ENCODE measurements around the gene SAMM50. TPM values are rescaled to one million over a fixed set of nuclear protein-coding genes. Genes with fewer than 3 reads are reported as not detected.

SAMM50 gene
- total and polyA plus RNA-seq, 2 donors (not counting 3 experiments of a cell fraction or from before 2014, with no cell fraction given) = 42.9 to 56.2 TPM

- Histone ChIP-seq H3K27ac (ENCODE audit: insufficient read depth, low read depth, low read length) (no peak overlapping the region), H3K4me2 (ENCODE audit: insufficient read depth, low read length) (no peak overlapping the region), H3K9me3 (replicated peaks; ENCODE audit: control insufficient read depth, insufficient read depth, low read length) (no peaks in the 10 kb centered on the region), H3K4me3 (replicated peaks in 1 of 3; ENCODE audit: insufficient read depth in 1 of 3, low read depth in 1 of 3, low read length in 3 of 3) (no peak overlapping the region), H3K27me3 (ENCODE audit: control insufficient read depth in 2 of 2, insufficient read depth in 2 of 2, low read length in 2 of 2) (no peaks in the 10 kb centered on the region), H3K9ac (replicated peaks; ENCODE audit: extremely low read depth, insufficient read depth, low read length) (no peak overlapping the region), H3K36me3 (ENCODE audit: control insufficient read depth in 2 of 2, extremely low read depth in 1 of 2, insufficient read depth in 2 of 2, low read length in 2 of 2) (peaks cover 4 to 66% of the 10 kb centered on the region in 2 experiments), H4K20me1 (replicated peaks; ENCODE audit: control insufficient read depth, extremely low read depth, insufficient read depth, low read length) (no peaks in the 10 kb centered on the region), H3K9me1 (replicated peaks; ENCODE audit: control insufficient read depth, extremely low read depth, insufficient read depth, low read length) (no peaks in the 10 kb centered on the region), H2AFZ (ENCODE audit: low read depth, low read length) (no peak overlapping the region), H3K79me2 (ENCODE audit: control insufficient read depth, insufficient read depth, low read length) (no peaks in the 10 kb centered on the region), H3K4me1 (ENCODE audit: control insufficient read depth, extremely low read depth, insufficient read depth, low read length) (no peaks in the 10 kb centered on the region)
- intact Hi-C loops (cut with micrococcal nuclease) (no loop called here), dilution Hi-C loops (cut with MboI; ENCODE audit: extremely low pct_ligation_motif_present, low sequenced_read_pairs) (no loop called here)
- FAIRE-seq (no peak), DNase-seq (ENCODE audit: low read depth, low spot score) (no peak)
- ChIA-PET POLR2A (no interaction called here), CTCF (interaction anchor here (0.6 to 0.8 kb wide), 2 partner anchors 12 to 18 kb away, joined by 3 read pairs; no protein-coding TSS in a partner anchor)
- no peak for TF ChIP-seq JUN (IDR thresholded peaks at IDR 0.05; ENCODE audit: borderline replicate concordance, insufficient read depth, insufficient read length, low read depth)
- TF ChIP-seq CTCF (IDR thresholded peaks at IDR 0.05; ENCODE audit: extremely low read depth in 1 of 2, insufficient read depth in 1 of 2, low read depth in 1 of 2, low read length in 2 of 2) = no peak
- TF ChIP-seq POLR2A (IDR thresholded peaks at IDR 0.05; ENCODE audit: low read depth, low read length) = no peak
- no peak for TF ChIP-seq FOS (IDR thresholded peaks at IDR 0.05; ENCODE audit: borderline replicate concordance, insufficient read depth, low read length)
- TF ChIP-seq EZH2 (IDR thresholded peaks at IDR 0.05; ENCODE audit: borderline replicate concordance, low read depth, low read length, severe bottlenecking) = no peak
- no peak for TF ChIP-seq MAX (IDR thresholded peaks at IDR 0.05; ENCODE audit: insufficient read depth, insufficient read length)
- no peak for TF ChIP-seq MYC (IDR thresholded peaks at IDR 0.05; ENCODE audit: low read depth, low read length)
- TF ChIP-seq POLR2AphosphoS5 (IDR thresholded peaks at IDR 0.05; ENCODE audit: insufficient read depth, low read depth, low read length) = no peak
- no peak for TF ChIP-seq GATA2 (IDR thresholded peaks at IDR 0.05; ENCODE audit: insufficient read depth, insufficient read length, low read depth, low read length)
- no TSS peak for BruUV-seq (replicated peaks)
These were observed 19.8 kb downstream of the SAMM50 start for GRCh38 chr22:43975041-43975440.

Data from endothelial cell of umbilical vein (primary cell).